Measurements from ENCODE around the gene ICOS. TPM values are rescaled to one million over a fixed set of nuclear protein-coding genes. Genes with fewer than 3 reads are reported as not detected.

ICOS gene
- polyA plus RNA-seq, 1 experiment = not detected

GRCh38 chr2:203897544-203897943 lies 39.0 kb upstream of the ICOS start:
- no peak for DNase-seq (ENCODE audit: low read depth)
- CTCF ChIA-PET = interaction anchor here (0.6 to 1.1 kb wide), 3 partner anchors 9 to 1265 kb away, joined by 3 to 4 read pairs (median 3); no protein-coding TSS in a partner anchor
- Histone ChIP-seq H3K4me3 (ENCODE audit: low read depth, low read length) (no peak overlapping the region), H3K36me3 (ENCODE audit: control insufficient read depth, insufficient read depth, low read length) (no peaks in the 10 kb centered on the region), H3K27me3 (ENCODE audit: control insufficient read depth, insufficient read depth, low read length) (no peaks in the 10 kb centered on the region; the same call in 1 of the 2 replicates)
- POLR2A ChIA-PET = no interaction called here
- TF ChIP-seq CTCF (IDR thresholded peaks at IDR 0.05; ENCODE audit: insufficient read depth, low read depth, low read length) = no peak

- TF ChIP-seq CTCF (IDR thresholded peaks at IDR 0.05; ENCODE audit: insufficient read depth, low read depth, low read length) = no peak
- CTCF ChIA-PET = interaction anchor here (1.1 to 1.3 kb wide), 2 partner anchors 8 to 673 kb away, joined by 3 to 4 read pairs; no protein-coding TSS in a partner anchor
- Histone ChIP-seq H3K27me3 (ENCODE audit: control insufficient read depth, insufficient read depth, low read length) (no peaks in the 10 kb centered on the region; the same call in 1 of the 2 replicates), H3K4me3 (ENCODE audit: low read depth, low read length) (no peak overlapping the region), H3K36me3 (ENCODE audit: control insufficient read depth, insufficient read depth, low read length) (no peaks in the 10 kb centered on the region)
- no peak for DNase-seq (ENCODE audit: low read depth)
- POLR2A ChIA-PET = no interaction called here
Measured at GRCh38 chr2:203898657-203899056, 37.9 kb upstream of the ICOS start.

DNA sequence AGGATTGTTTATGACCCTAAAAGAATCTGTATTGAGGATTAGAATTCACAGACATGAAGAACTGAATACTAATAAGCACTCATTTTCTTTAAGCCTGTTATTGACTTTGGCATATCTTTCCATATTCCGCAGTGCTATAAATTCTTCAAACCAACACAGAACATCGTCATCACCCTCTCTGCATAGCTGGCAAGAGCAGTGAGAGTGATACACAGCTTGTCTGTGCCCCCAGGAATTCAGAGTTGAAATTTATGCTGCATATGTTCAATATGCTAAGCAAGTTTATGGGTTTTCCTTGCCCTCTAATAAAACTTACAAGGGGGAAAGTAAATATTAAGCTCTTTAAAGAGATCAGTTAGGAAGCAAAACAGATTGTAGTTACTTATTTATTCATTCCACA lies 36.3 kb upstream of the ICOS start:
- H3K27me3 ChIP-seq (ENCODE audit: control insufficient read depth, insufficient read depth, low read length) = no peaks in the 10 kb centered on the region; the same call in 1 of the 2 replicates
- H3K4me3 ChIP-seq (ENCODE audit: low read depth, low read length) = no peak overlapping the region
- ChIA-PET POLR2A (interaction anchor here (0.6 kb wide), 1 partner anchor 236 kb away, joined by 3 read pairs; no protein-coding TSS in a partner anchor), CTCF (interaction anchor here (0.6 to 1.0 kb wide), 2 partner anchors 9 to 1304 kb away, joined by 3 to 7 read pairs; no protein-coding TSS in a partner anchor)
- TF ChIP-seq CTCF (IDR thresholded peaks at IDR 0.05; ENCODE audit: insufficient read depth, low read depth, low read length) = no peak
- no peaks in the 10 kb centered on the region for H3K36me3 ChIP-seq (ENCODE audit: control insufficient read depth, insufficient read depth, low read length)
- no peak for DNase-seq (ENCODE audit: low read depth)

DNA sequence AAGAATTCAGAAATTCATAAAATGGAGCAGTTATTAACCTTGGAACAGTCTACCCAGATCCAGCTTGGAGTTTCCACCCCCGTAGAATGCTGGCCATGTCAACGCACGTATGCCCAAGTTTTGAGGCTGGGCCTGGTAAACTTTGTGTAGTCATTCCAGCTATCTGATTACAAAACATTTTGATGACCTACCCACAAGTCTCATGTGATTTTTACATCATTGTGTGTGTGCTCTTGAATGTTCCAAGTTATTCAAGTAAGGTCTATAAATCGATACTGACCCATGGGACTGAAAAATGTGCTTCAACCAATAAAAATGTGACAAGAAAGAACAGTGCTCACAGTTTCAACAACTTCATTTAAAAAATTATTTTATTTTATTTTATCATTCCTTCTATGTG lies 32.5 kb upstream of the ICOS start:
- no peak for TF ChIP-seq CTCF (IDR thresholded peaks at IDR 0.05; ENCODE audit: insufficient read depth, low read depth, low read length)
- ChIA-PET POLR2A (no interaction called here), CTCF (interaction anchor here (1.0 kb wide), 1 partner anchor 12 kb away, joined by 3 read pairs; no protein-coding TSS in a partner anchor)
- DNase-seq (ENCODE audit: low read depth) = no peak
- H3K36me3 ChIP-seq (ENCODE audit: control insufficient read depth, insufficient read depth, low read length) = no peaks in the 10 kb centered on the region
- H3K4me3 ChIP-seq (ENCODE audit: low read depth, low read length) = no peak overlapping the region
- H3K27me3 ChIP-seq (ENCODE audit: control insufficient read depth, insufficient read depth, low read length) = no peaks in the 10 kb centered on the region; the same call in none of the 2 replicates

DNA sequence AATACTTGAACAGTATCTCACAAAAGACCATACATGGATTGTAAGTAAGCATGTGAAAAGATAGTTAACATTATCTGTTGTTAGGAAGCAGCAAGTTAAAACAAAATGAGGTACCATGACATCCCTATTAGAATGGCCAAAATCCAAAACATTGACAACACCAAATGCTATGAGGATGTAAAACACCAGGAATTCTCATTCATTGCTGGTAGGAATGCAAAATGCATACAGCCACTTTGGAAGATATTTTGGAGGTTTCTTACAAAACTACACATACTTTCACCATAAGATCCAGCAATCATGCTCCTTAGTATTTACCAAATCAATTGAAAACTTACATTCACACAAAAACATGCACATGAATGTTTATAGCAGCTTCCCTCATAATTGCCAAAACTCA lies 30.9 kb upstream of the ICOS start:
- Histone ChIP-seq H3K27me3 (ENCODE audit: control insufficient read depth, insufficient read depth, low read length) (no peaks in the 10 kb centered on the region; the same call in 1 of the 2 replicates), H3K4me3 (ENCODE audit: low read depth, low read length) (no peak overlapping the region), H3K36me3 (ENCODE audit: control insufficient read depth, insufficient read depth, low read length) (no peaks in the 10 kb centered on the region)
- TF ChIP-seq CTCF (IDR thresholded peaks at IDR 0.05; ENCODE audit: insufficient read depth, low read depth, low read length) = no peak
- ChIA-PET CTCF (interaction anchor here (0.6 to 1.4 kb wide), 4 partner anchors 8 to 1317 kb away, joined by 4 to 8 read pairs (median 4); no protein-coding TSS in a partner anchor), POLR2A (no interaction called here)
- no peak for DNase-seq (ENCODE audit: low read depth)
